ENCODE results near the gene ARID1B. TPM values are rescaled to one million over a fixed set of nuclear protein-coding genes. Genes with fewer than 3 reads are reported as not detected.

ARID1B gene
- total and polyA plus RNA-seq, 2 of the 13 experiments (the other 11 are each of a cell fraction or from before 2014, with no cell fraction given), result 20.1 to 32.6 TPM

DNA sequence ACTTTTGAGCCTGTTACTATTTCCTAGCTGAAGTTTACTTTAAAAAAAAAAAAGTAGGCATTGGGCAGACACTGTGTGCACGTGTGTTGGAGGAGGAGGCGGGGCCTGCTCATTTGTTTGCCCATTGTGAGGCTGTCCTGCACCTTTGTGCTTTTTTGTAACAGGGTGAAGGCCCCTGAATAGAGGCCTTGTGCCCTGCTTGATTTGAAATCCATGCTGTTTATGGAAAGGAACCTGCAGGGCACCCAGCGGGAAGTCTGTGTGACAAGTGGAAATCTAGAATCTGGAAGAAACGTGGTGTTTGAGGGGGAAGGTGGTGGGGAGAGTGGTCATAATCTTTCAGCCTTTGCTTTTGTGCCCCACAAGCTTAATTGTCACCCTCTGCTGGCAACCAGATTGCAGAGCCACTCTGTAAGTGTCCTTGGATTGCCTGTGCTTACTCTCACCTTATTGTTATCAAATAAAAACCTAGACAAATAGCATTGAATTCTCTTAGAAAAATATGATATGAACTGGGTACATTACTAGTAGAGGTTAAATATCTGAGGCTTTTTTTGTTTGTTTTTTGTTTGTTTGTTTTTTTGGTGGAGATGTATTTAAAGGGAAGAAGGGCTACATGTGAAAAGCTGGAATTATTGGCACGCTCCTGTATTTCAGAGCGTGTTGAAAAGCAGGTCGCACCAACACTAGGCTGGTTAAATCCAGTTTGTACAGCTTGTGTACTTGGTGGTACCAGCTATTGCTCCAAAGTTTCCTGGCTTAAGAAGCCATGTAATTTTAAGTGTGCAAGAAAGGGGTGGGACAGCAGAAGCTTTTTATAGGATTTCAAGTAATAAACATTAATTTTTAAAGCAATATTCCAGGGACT lies 156.3 kb downstream of the ARID1B start (continued):
- TF ChIP-seq, protein P1, sequence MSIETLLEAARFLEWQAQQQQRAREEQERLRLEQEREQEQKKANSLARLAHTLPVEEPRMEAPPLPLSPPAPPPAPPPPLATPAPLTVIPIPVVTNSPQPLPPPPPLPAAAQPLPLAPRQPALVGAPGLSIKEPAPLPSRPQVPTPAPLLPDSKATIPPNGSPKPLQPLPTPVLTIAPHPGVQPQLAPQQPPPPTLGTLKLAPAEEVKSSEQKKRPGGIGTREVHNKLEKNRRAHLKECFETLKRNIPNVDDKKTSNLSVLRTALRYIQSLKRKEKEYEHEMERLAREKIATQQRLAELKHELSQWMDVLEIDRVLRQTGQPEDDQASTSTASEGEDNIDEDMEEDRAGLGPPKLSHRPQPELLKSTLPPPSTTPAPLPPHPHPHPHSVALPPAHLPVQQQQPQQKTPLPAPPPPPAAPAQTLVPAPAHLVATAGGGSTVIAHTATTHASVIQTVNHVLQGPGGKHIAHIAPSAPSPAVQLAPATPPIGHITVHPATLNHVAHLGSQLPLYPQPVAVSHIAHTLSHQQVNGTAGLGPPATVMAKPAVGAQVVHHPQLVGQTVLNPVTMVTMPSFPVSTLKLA (IDR thresholded peaks at IDR 0.05), result peak; percentile 57
- TF ChIP-seq, protein P2, sequence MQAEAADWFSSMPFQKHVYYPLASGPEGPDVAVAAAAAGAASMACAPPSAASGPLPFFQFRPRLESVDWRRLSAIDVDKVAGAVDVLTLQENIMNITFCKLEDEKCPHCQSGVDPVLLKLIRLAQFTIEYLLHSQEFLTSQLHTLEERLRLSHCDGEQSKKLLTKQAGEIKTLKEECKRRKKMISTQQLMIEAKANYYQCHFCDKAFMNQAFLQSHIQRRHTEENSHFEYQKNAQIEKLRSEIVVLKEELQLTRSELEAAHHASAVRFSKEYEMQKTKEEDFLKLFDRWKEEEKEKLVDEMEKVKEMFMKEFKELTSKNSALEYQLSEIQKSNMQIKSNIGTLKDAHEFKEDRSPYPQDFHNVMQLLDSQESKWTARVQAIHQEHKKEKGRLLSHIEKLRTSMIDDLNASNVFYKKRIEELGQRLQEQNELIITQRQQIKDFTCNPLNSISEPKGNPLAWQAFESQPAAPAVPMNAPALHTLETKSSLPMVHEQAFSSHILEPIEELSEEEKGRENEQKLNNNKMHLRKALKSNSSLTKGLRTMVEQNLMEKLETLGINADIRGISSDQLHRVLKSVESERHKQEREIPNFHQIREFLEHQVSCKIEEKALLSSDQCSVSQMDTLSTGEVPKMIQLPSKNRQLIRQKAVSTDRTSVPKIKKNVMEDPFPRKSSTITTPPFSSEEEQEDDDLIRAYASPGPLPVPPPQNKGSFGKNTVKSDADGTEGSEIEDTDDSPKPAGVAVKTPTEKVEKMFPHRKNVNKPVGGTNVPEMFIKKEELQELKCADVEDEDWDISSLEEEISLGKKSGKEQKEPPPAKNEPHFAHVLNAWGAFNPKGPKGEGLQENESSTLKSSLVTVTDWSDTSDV (CRISPR knock-in tag; IDR thresholded peaks at IDR 0.05), result no peak
- TF ChIP-seq SALL1 (CRISPR knock-in tag; IDR thresholded peaks at IDR 0.05) (peak; percentile 93), GPN1 (CRISPR knock-in tag; IDR thresholded peaks at IDR 0.05; ENCODE audit: borderline replicate concordance) (no peak), SP1 (IDR thresholded peaks at IDR 0.05) (no peak), SP1 (CRISPR knock-in tag; IDR thresholded peaks at IDR 0.05) (no peak), FOSL1 (CRISPR knock-in tag; IDR thresholded peaks at IDR 0.05; ENCODE audit: borderline replicate concordance) (no peak), FOXK2 (IDR thresholded peaks at IDR 0.05) (peak; percentile 66; the same call in 1 of the 2 replicates), ZNF343 (CRISPR knock-in tag; IDR thresholded peaks at IDR 0.05) (no peak), ZNF326 (CRISPR knock-in tag; IDR thresholded peaks at IDR 0.05; ENCODE audit: borderline replicate concordance) (no peak), SNAI1 (CRISPR knock-in tag; IDR thresholded peaks at IDR 0.05; ENCODE audit: borderline replicate concordance) (no peak), TCF7 (IDR thresholded peaks at IDR 0.05; ENCODE audit: low read depth) (0 out of 2 replicates have a peak, but pooled peaks have one; percentile 32)
- TF ChIP-seq, protein P3, sequence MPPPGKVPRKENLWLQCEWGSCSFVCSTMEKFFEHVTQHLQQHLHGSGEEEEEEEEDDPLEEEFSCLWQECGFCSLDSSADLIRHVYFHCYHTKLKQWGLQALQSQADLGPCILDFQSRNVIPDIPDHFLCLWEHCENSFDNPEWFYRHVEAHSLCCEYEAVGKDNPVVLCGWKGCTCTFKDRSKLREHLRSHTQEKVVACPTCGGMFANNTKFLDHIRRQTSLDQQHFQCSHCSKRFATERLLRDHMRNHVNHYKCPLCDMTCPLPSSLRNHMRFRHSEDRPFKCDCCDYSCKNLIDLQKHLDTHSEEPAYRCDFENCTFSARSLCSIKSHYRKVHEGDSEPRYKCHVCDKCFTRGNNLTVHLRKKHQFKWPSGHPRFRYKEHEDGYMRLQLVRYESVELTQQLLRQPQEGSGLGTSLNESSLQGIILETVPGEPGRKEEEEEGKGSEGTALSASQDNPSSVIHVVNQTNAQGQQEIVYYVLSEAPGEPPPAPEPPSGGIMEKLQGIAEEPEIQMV (CRISPR knock-in tag; IDR thresholded peaks at IDR 0.05; ENCODE audit: low read depth), result no peak
- TF ChIP-seq, protein P4, sequence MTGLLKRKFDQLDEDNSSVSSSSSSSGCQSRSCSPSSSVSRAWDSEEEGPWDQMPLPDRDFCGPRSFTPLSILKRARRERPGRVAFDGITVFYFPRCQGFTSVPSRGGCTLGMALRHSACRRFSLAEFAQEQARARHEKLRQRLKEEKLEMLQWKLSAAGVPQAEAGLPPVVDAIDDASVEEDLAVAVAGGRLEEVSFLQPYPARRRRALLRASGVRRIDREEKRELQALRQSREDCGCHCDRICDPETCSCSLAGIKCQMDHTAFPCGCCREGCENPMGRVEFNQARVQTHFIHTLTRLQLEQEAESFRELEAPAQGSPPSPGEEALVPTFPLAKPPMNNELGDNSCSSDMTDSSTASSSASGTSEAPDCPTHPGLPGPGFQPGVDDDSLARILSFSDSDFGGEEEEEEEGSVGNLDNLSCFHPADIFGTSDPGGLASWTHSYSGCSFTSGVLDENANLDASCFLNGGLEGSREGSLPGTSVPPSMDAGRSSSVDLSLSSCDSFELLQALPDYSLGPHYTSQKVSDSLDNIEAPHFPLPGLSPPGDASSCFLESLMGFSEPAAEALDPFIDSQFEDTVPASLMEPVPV (CRISPR knock-in tag; IDR thresholded peaks at IDR 0.05), result no peak
- TF ChIP-seq, protein P5, sequence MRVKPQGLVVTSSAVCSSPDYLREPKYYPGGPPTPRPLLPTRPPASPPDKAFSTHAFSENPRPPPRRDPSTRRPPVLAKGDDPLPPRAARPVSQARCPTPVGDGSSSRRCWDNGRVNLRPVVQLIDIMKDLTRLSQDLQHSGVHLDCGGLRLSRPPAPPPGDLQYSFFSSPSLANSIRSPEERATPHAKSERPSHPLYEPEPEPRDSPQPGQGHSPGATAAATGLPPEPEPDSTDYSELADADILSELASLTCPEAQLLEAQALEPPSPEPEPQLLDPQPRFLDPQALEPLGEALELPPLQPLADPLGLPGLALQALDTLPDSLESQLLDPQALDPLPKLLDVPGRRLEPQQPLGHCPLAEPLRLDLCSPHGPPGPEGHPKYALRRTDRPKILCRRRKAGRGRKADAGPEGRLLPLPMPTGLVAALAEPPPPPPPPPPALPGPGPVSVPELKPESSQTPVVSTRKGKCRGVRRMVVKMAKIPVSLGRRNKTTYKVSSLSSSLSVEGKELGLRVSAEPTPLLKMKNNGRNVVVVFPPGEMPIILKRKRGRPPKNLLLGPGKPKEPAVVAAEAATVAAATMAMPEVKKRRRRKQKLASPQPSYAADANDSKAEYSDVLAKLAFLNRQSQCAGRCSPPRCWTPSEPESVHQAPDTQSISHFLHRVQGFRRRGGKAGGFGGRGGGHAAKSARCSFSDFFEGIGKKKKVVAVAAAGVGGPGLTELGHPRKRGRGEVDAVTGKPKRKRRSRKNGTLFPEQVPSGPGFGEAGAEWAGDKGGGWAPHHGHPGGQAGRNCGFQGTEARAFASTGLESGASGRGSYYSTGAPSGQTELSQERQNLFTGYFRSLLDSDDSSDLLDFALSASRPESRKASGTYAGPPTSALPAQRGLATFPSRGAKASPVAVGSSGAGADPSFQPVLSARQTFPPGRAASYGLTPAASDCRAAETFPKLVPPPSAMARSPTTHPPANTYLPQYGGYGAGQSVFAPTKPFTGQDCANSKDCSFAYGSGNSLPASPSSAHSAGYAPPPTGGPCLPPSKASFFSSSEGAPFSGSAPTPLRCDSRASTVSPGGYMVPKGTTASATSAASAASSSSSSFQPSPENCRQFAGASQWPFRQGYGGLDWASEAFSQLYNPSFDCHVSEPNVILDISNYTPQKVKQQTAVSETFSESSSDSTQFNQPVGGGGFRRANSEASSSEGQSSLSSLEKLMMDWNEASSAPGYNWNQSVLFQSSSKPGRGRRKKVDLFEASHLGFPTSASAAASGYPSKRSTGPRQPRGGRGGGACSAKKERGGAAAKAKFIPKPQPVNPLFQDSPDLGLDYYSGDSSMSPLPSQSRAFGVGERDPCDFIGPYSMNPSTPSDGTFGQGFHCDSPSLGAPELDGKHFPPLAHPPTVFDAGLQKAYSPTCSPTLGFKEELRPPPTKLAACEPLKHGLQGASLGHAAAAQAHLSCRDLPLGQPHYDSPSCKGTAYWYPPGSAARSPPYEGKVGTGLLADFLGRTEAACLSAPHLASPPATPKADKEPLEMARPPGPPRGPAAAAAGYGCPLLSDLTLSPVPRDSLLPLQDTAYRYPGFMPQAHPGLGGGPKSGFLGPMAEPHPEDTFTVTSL (CRISPR knock-in tag; IDR thresholded peaks at IDR 0.05; ENCODE audit: borderline replicate concordance), result no peak; the same call in 1 of the 2 replicates
